Lower leg skin (tissue), 3 donors: ENCODE results near the gene ELF3.

Source experiments
- POLR2A ChIP-seq, 2 donors: fragments of 450-650 bp; IDR thresholded peaks; one replicate each; pipeline ENCODE4 v1.6.1; 2016 to 2017; ENCODE audit warnings: antibody characterized with exemption in 2 of 2, mild to moderate bottlenecking in 1 of 2, moderate library complexity in 1 of 2
- TF ChIP-seq, protein P1 (sequence below), 3 donors: fragments of 450-650 bp; IDR thresholded peaks; one replicate each; pipeline ENCODE4 v1.5.1; 2016; ENCODE audit warnings: antibody characterized with exemption in 3 of 3, mild to moderate bottlenecking in 3 of 3, moderate library complexity in 2 of 3

- TF ChIP-seq, protein P1, sequence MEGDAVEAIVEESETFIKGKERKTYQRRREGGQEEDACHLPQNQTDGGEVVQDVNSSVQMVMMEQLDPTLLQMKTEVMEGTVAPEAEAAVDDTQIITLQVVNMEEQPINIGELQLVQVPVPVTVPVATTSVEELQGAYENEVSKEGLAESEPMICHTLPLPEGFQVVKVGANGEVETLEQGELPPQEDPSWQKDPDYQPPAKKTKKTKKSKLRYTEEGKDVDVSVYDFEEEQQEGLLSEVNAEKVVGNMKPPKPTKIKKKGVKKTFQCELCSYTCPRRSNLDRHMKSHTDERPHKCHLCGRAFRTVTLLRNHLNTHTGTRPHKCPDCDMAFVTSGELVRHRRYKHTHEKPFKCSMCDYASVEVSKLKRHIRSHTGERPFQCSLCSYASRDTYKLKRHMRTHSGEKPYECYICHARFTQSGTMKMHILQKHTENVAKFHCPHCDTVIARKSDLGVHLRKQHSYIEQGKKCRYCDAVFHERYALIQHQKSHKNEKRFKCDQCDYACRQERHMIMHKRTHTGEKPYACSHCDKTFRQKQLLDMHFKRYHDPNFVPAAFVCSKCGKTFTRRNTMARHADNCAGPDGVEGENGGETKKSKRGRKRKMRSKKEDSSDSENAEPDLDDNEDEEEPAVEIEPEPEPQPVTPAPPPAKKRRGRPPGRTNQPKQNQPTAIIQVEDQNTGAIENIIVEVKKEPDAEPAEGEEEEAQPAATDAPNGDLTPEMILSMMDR (IDR thresholded peaks at IDR 0.05): no peak
- no peak for TF ChIP-seq POLR2A (IDR thresholded peaks at IDR 0.05)
These were observed 46.4 kb downstream of the ELF3 start for GRCh38 chr1:202056644-202057334.
